PC-3 (cell line): ENCODE results near the gene FPR3. TPM values are rescaled to one million over a fixed set of nuclear protein-coding genes. Genes with fewer than 3 reads are reported as not detected.

Source experiments
- ATAC-seq: fragments of 200-7000 bp; cut with Tn5 transposase; 2 replicates; pipeline ENCODE4 v1.9.1; 2020; ENCODE audit warnings: mild to moderate bottlenecking, moderate library complexity
- BruUV-seq: library from RNA; stranded (reverse); fragments of 400-500 nt; replicated peaks from 2 replicates; lab custom pipeline; 2021; lab: Mats Ljungman, UMichigan
- CTCF ChIA-PET: fragments of 300-600 bp; sonication (Branson Sonifier 250); formaldehyde crosslinking; loops from one replicate; lab custom pipeline; 2022; ENCODE audit warnings: antibody characterized with exemption; lab: Charles Lee
- POLR2A ChIA-PET: fragments of 300-600 bp; sonication (Branson Sonifier 250); formaldehyde crosslinking; loops from one replicate; lab custom pipeline; 2022; ENCODE audit warnings: antibody characterized with exemption; ENCODE audit not compliant: unreplicated experiment; lab: Charles Lee
- DNase-seq: peaks from one replicate; pipeline ENCODE4 v3.0.0-alpha.2; 2015
- H2AFZ ChIP-seq: fragments of 300-600 bp; sonication (generic); 2 replicates; pipeline ENCODE4 v1.6.0; 2016; ENCODE audit warnings: antibody characterized with exemption, low read length
- H3F3A ChIP-seq: fragments of 300-600 bp; sonication (generic); one replicate; pipeline ENCODE4 v1.6.0; 2017; ENCODE audit warnings: antibody characterized with exemption, low read length, control low read depth, mild to moderate bottlenecking; ENCODE audit not compliant: unreplicated experiment
- H3K27ac ChIP-seq: fragments of 300-600 bp; sonication (generic); 2 replicates; pipeline ENCODE4 v1.5.1; 2016; ENCODE audit warnings: mild to moderate bottlenecking, low read length
- H3K27me3 ChIP-seq: fragments of 300-600 bp; sonication (generic); 2 replicates; pipeline ENCODE4 v1.6.1; 2016; ENCODE audit warnings: low read length, mixed read lengths
- H3K36me3 ChIP-seq: fragments of 300-600 bp; sonication (generic); 2 replicates; pipeline ENCODE4 v1.6.1; 2016; ENCODE audit warnings: low read depth, mixed run types, low read length, mixed read lengths
- H3K4me1 ChIP-seq: fragments of 300-600 bp; sonication (generic); 2 replicates; pipeline ENCODE4 v1.5.1; 2016; ENCODE audit warnings: low read length; ENCODE audit not compliant: insufficient read depth
- H3K4me2 ChIP-seq: fragments of 300-600 bp; sonication (generic); 2 replicates; pipeline ENCODE4 v1.6.0; 2016; ENCODE audit warnings: low read length
- H3K4me3 ChIP-seq: fragments of 300-600 bp; sonication (generic); 2 replicates; pipeline ENCODE4 v1.5.1; 2016; ENCODE audit warnings: mild to moderate bottlenecking, low read length, mixed read lengths
- H3K79me2 ChIP-seq: fragments of 300-600 bp; sonication (generic); 2 replicates; pipeline ENCODE4 v1.6.1; 2017; ENCODE audit warnings: low read length, mixed read lengths
- H3K9ac ChIP-seq: fragments of 300-600 bp; sonication (generic); 2 replicates; pipeline ENCODE4 v1.6.0; 2016; ENCODE audit warnings: mild to moderate bottlenecking, low read length
- H3K9me2 ChIP-seq: fragments of 300-600 bp; sonication (generic); replicated peaks from 2 replicates; pipeline ENCODE4 v1.6.1; 2016; ENCODE audit warnings: mixed run types, low read length, mixed read lengths
- H3K9me3 ChIP-seq: fragments of 300-600 bp; sonication (generic); 2 replicates; pipeline ENCODE4 v1.6.1; 2016; ENCODE audit warnings: low read length, mixed read lengths
- H4K20me1 ChIP-seq: fragments of 300-600 bp; sonication (generic); 2 replicates; pipeline ENCODE4 v1.6.1; 2016; ENCODE audit warnings: low read length, mixed read lengths
- EZH2 ChIP-seq: fragments of 300-600 bp; sonication (generic); IDR thresholded peaks from one replicate; pipeline ENCODE4 v1.6.1; 2017; ENCODE audit warnings: antibody characterized with exemption, mild to moderate bottlenecking, low read length; ENCODE audit not compliant: unreplicated experiment
- EZH2phosphoT487 ChIP-seq: fragments of 300-600 bp; sonication (generic); IDR thresholded peaks from 2 replicates; pipeline ENCODE4 v1.6.1; 2018; ENCODE audit warnings: mild to moderate bottlenecking, antibody characterized with exemption, low read length, borderline replicate concordance
- intact Hi-C: fragments of 100-400 bp; cut with micrococcal nuclease; formaldehyde crosslinking; loops from 2 replicates; pipeline ENCODE4 v1.9.0; 2023
- total RNA-seq: library from RNA; depleted of rRNA; stranded (reverse); fragments of >200 nt; gene quantifications from 2 replicates; pipeline ENCODE4 v1.2.3, GENCODE V29; 2014
- TF ChIP-seq, protein P1 (sequence below): fragments of 300-600 bp; sonication (generic); conservative IDR thresholded peaks from 2 replicates; pipeline ENCODE4 v1.5.1; 2017; ENCODE audit warnings: antibody characterized with exemption, low read depth, mild to moderate bottlenecking, low read length

Gene FPR3
- total RNA-seq, 1 experiment from 2014 or later = 0.26 TPM

GRCh38 chr19:51750400-51751094 is 44.4 kb upstream of the FPR3 start:
- no peaks in the 10 kb centered on the region for H4K20me1 ChIP-seq
- H3K36me3 ChIP-seq = no peaks in the 10 kb centered on the region
- peaks cover 5% of the 10 kb centered on the region; the same call in 1 of the 2 replicates for H3K27me3 ChIP-seq
- H3K79me2 ChIP-seq = no peaks in the 10 kb centered on the region
- no peak overlapping the region for H3K9ac ChIP-seq
- intact Hi-C loops = no loop called here
- H3K9me3 ChIP-seq = no peaks in the 10 kb centered on the region
- no peak overlapping the region for H2AFZ ChIP-seq
- ATAC-seq (no peak), DNase-seq (no peak)
- H3K9me2 ChIP-seq = no peaks in the 10 kb centered on the region
- no peaks in the 10 kb centered on the region for H3K4me1 ChIP-seq
- BruUV-seq = no TSS peak
- no peak for TF ChIP-seq EZH2
- no peak for TF ChIP-seq EZH2phosphoT487
- TF ChIP-seq, protein P1, sequence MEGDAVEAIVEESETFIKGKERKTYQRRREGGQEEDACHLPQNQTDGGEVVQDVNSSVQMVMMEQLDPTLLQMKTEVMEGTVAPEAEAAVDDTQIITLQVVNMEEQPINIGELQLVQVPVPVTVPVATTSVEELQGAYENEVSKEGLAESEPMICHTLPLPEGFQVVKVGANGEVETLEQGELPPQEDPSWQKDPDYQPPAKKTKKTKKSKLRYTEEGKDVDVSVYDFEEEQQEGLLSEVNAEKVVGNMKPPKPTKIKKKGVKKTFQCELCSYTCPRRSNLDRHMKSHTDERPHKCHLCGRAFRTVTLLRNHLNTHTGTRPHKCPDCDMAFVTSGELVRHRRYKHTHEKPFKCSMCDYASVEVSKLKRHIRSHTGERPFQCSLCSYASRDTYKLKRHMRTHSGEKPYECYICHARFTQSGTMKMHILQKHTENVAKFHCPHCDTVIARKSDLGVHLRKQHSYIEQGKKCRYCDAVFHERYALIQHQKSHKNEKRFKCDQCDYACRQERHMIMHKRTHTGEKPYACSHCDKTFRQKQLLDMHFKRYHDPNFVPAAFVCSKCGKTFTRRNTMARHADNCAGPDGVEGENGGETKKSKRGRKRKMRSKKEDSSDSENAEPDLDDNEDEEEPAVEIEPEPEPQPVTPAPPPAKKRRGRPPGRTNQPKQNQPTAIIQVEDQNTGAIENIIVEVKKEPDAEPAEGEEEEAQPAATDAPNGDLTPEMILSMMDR = no peak
- H3K27ac ChIP-seq = no peak overlapping the region
- H3K4me2 ChIP-seq = no peak overlapping the region
- H3F3A ChIP-seq = no peaks in the 10 kb centered on the region
- H3K4me3 ChIP-seq = no peak overlapping the region
- POLR2A ChIA-PET = no interaction called here
- CTCF ChIA-PET = no interaction called here

DNA sequence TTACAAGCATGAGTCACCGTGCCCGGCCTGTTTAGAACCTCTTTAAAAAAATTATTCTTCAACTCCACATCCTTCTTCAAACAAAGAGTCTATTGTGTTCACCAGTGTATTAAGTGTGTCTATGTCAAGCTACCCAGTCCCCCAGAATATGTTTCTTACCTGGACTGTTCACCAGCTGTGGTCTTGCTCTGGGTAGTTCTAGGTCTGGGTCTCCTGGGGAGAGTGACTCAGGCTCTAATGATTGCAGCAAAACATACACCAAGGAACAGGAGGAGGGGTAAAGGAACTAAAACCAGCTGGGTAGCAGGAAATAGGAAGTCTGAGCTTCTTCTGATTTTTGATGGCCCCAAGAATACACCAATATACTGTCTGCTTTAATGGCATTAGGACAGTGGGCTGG is 43.3 kb upstream of the FPR3 start, which contains the start of gene FPR1:
FPR1 (minus strand) TSS at position 224 of the 400 bp plus-strand sequence. CDS start 4,884 bp downstream, outside the sequence.
- Histone ChIP-seq H2AFZ (no peak within 1 kb of the TSS), H3K9me3 (no peaks in the 10 kb centered on the region), H3K27me3 (0 out of 2 replicates have a peak, but pooled peaks cover 4% of the 10 kb centered on the region), H3K4me1 (no peaks in the 10 kb centered on the region), H3K79me2 (no peaks in the 10 kb centered on the region), H4K20me1 (no peaks in the 10 kb centered on the region), H3F3A (no peaks in the 10 kb centered on the region), H3K9ac (no peak within 1 kb of the TSS), H3K4me2 (no peak within 1 kb of the TSS), H3K9me2 (no peaks in the 10 kb centered on the region), H3K4me3 (no peak within 1 kb of the TSS), H3K27ac (peak within 1 kb of the TSS; percentile 24), H3K36me3 (no peaks in the 10 kb centered on the region)
- no TSS peak for BruUV-seq
- intact Hi-C loops = no loop called here
- ATAC-seq = peak; percentile 57; the same call in 1 of the 2 replicates
- TF ChIP-seq, protein P1 = no peak
- TF ChIP-seq EZH2 = no peak
- ChIA-PET POLR2A (no interaction called here), CTCF (interaction anchor here (0.7 kb wide), 1 partner anchor 47 kb away, joined by 3 read pairs; no protein-coding TSS in a partner anchor)
- DNase-seq = peak; percentile 60

- Histone ChIP-seq H3K9me2 (no peaks in the 10 kb centered on the region), H2AFZ (no peak overlapping the region), H3F3A (no peaks in the 10 kb centered on the region), H3K9ac (no peak overlapping the region), H3K4me1 (no peaks in the 10 kb centered on the region), H3K79me2 (no peaks in the 10 kb centered on the region), H3K36me3 (no peaks in the 10 kb centered on the region), H3K9me3 (no peaks in the 10 kb centered on the region), H4K20me1 (no peaks in the 10 kb centered on the region), H3K27ac (no peak overlapping the region), H3K4me3 (no peak overlapping the region), H3K27me3 (0 out of 2 replicates have a peak, but pooled peaks cover 4% of the 10 kb centered on the region), H3K4me2 (no peak overlapping the region)
- intact Hi-C loops = no loop called here
- DNase-seq (no peak), ATAC-seq (no peak)
- no TSS peak for BruUV-seq
- ChIA-PET CTCF (no interaction called here), POLR2A (no interaction called here)
- TF ChIP-seq EZH2 = no peak
- TF ChIP-seq, protein P1 = no peak
- TF ChIP-seq EZH2phosphoT487 = no peak
Observed at GRCh38 chr19:51754109-51754508, 40.8 kb upstream of the FPR3 start.
